ENCODE data around the gene FGF19. TPM values are rescaled to one million over a fixed set of nuclear protein-coding genes. Genes with fewer than 3 reads are reported as not detected.
A peak's percentile ranks its signal among the peaks of the same experiment; 100 is the strongest.

FGF19 gene
- total RNA-seq, 1 experiment from 2014 or later = not detected

GRCh38 chr11:69726481-69726880 is 22.7 kb upstream of the FGF19 start:
- no peak for DNase-seq
- Histone ChIP-seq H3K36me3 (no peaks in the 10 kb centered on the region), H3K4me3 (no peak overlapping the region), H3K27me3 (peaks cover 7% of the 10 kb centered on the region; the same call in 1 of the 2 replicates), H3K9me3 (no peaks in the 10 kb centered on the region)

- Histone ChIP-seq H3K9me3 (no peaks in the 10 kb centered on the region), H3K4me3 (no peak overlapping the region), H3K36me3 (no peaks in the 10 kb centered on the region), H3K27me3 (peaks cover 7% of the 10 kb centered on the region; the same call in 1 of the 2 replicates)
- DNase-seq = no peak
Measured at GRCh38 chr11:69726019-69726418, 22.2 kb upstream of the FGF19 start.

- Histone ChIP-seq H3K27me3 (peaks cover 14% of the 10 kb centered on the region), H3K9me3 (no peaks in the 10 kb centered on the region), H3K36me3 (no peaks in the 10 kb centered on the region), H3K4me3 (no peak overlapping the region)
- no peak for DNase-seq
Measured at GRCh38 chr11:69721745-69722144, 17.9 kb upstream of the FGF19 start.

GRCh38 chr11:69721106-69721505 is 17.3 kb upstream of the FGF19 start:
- no peak for DNase-seq
- Histone ChIP-seq H3K4me3 (no peak overlapping the region), H3K36me3 (no peaks in the 10 kb centered on the region), H3K9me3 (no peaks in the 10 kb centered on the region), H3K27me3 (peaks cover 14% of the 10 kb centered on the region)

GRCh38 chr11:69718912-69719311 is 15.1 kb upstream of the FGF19 start:
- peaks cover 9% of the 10 kb centered on the region for H3K27me3 ChIP-seq
- DNase-seq = no peak

GRCh38 chr11:69718147-69718546 is 14.3 kb upstream of the FGF19 start:
- no peaks in the 10 kb centered on the region for H3K36me3 ChIP-seq
- DNase-seq = peak; percentile 26
- peaks cover 7% of the 10 kb centered on the region for H3K27me3 ChIP-seq
- no peaks in the 10 kb centered on the region for H3K9me3 ChIP-seq
- H3K4me3 ChIP-seq = no peak overlapping the region

More at GRCh38 chr11:69718912-69719311, 15.1 kb upstream of the FGF19 start:
- Histone ChIP-seq H3K4me3 (no peak overlapping the region), H3K36me3 (no peaks in the 10 kb centered on the region), H3K9me3 (no peaks in the 10 kb centered on the region)

- H3K27me3 ChIP-seq = peaks cover 7% of the 10 kb centered on the region
- H3K36me3 ChIP-seq = no peaks in the 10 kb centered on the region
- no peak overlapping the region for H3K4me3 ChIP-seq
- no peak for DNase-seq
- no peaks in the 10 kb centered on the region for H3K9me3 ChIP-seq
Measured at GRCh38 chr11:69716891-69717747, 13.3 kb upstream of the FGF19 start.

GRCh38 chr11:69716099-69716498 is 12.3 kb upstream of the FGF19 start:
- H3K4me3 ChIP-seq = no peak overlapping the region
- H3K36me3 ChIP-seq = no peaks in the 10 kb centered on the region
- H3K27me3 ChIP-seq = peaks cover 7% of the 10 kb centered on the region
- no peaks in the 10 kb centered on the region for H3K9me3 ChIP-seq
- DNase-seq = no peak

- Histone ChIP-seq H3K9me3 (no peaks in the 10 kb centered on the region), H3K27me3 (peaks cover 7% of the 10 kb centered on the region), H3K36me3 (no peaks in the 10 kb centered on the region), H3K4me3 (no peak overlapping the region)
- DNase-seq = no peak
Measured at GRCh38 chr11:69715446-69715845, 11.6 kb upstream of the FGF19 start.

- Histone ChIP-seq H3K9me3 (no peaks in the 10 kb centered on the region), H3K4me3 (no peak overlapping the region), H3K36me3 (no peaks in the 10 kb centered on the region), H3K27me3 (no peaks in the 10 kb centered on the region; the same call in 1 of the 2 replicates)
- DNase-seq = no peak
Measured at GRCh38 chr11:69711822-69712801, 8.3 kb upstream of the FGF19 start.

- no peaks in the 10 kb centered on the region for H3K9me3 ChIP-seq
- H3K27me3 ChIP-seq = peaks cover 9% of the 10 kb centered on the region
- no peaks in the 10 kb centered on the region for H3K36me3 ChIP-seq
- DNase-seq = no peak
- no peak overlapping the region for H3K4me3 ChIP-seq
Measured at GRCh38 chr11:69708736-69709401, 5.0 kb upstream of the FGF19 start.

GRCh38 chr11:69707176-69707575 is 3.4 kb upstream of the FGF19 start:
- no peak overlapping the region for H3K4me3 ChIP-seq
- H3K27me3 ChIP-seq = peaks cover 9% of the 10 kb centered on the region
- DNase-seq = no peak
- no peaks in the 10 kb centered on the region for H3K36me3 ChIP-seq
- no peaks in the 10 kb centered on the region for H3K9me3 ChIP-seq

- Histone ChIP-seq H3K4me3 (no peak overlapping the region), H3K27me3 (peaks cover 9% of the 10 kb centered on the region)
- no peak for DNase-seq
Measured at GRCh38 chr11:69705901-69706787, 2.3 kb upstream of the FGF19 start.

GRCh38 chr11:69705351-69705811 is 1.6 kb upstream of the FGF19 start:
- Histone ChIP-seq H3K36me3 (no peaks in the 10 kb centered on the region), H3K27me3 (peaks cover 9% of the 10 kb centered on the region), H3K4me3 (no peak overlapping the region), H3K9me3 (no peaks in the 10 kb centered on the region)
- no peak for DNase-seq

More at GRCh38 chr11:69705901-69706787, 2.3 kb upstream of the FGF19 start:
- H3K9me3 ChIP-seq = no peaks in the 10 kb centered on the region
- no peaks in the 10 kb centered on the region for H3K36me3 ChIP-seq

GRCh38 chr11:69704508-69705253 is 859 bp upstream of the FGF19 start:
- H3K36me3 ChIP-seq = no peaks in the 10 kb centered on the region
- H3K9me3 ChIP-seq = no peaks in the 10 kb centered on the region
- H3K4me3 ChIP-seq = peak overlapping the region; percentile 15
- DNase-seq = peak; percentile 21
- H3K27me3 ChIP-seq = peaks cover 9% of the 10 kb centered on the region
